KOPT-K1 (cell line): ENCODE measurements around the gene ACSBG1.

Source experiments
- H3K27ac ChIP-seq: fragments of 200-600 bp; sonication (generic); 2 replicates; pipeline ENCODE4 v1.5.1; 2016; ENCODE audit warnings: antibody characterized with exemption, mild to moderate bottlenecking, low read depth, low read length; ENCODE audit not compliant: poor library complexity, severe bottlenecking
- H3K36me3 ChIP-seq: fragments of 200-600 bp; sonication (generic); 2 replicates; pipeline ENCODE4 v1.5.1; 2017; ENCODE audit warnings: antibody characterized with exemption, mild to moderate bottlenecking, low read length, moderate library complexity; ENCODE audit not compliant: insufficient read depth
- H3K9me3 ChIP-seq: fragments of 200-600 bp; sonication (generic); 2 replicates; pipeline ENCODE4 v1.5.1; 2017; ENCODE audit warnings: antibody characterized with exemption, low read length, mild to moderate bottlenecking; ENCODE audit not compliant: insufficient read depth, poor library complexity, severe bottlenecking

ACSBG1 gene

GRCh38 chr15:78216276-78217104 lies 17.9 kb downstream of the ACSBG1 start:
- H3K27ac ChIP-seq: no peak overlapping the region
- no peaks in the 10 kb centered on the region for H3K9me3 ChIP-seq
- H3K36me3 ChIP-seq: no peaks in the 10 kb centered on the region

- Histone ChIP-seq H3K9me3 (no peaks in the 10 kb centered on the region), H3K27ac (no peak overlapping the region), H3K36me3 (no peaks in the 10 kb centered on the region)
Measured at GRCh38 chr15:78213956-78214355, 20.4 kb downstream of the ACSBG1 start.

GRCh38 chr15:78213425-78213750 lies 21.0 kb downstream of the ACSBG1 start:
- Histone ChIP-seq H3K36me3 (no peaks in the 10 kb centered on the region), H3K27ac (no peak overlapping the region)

GRCh38 chr15:78212546-78213424 lies 21.6 kb downstream of the ACSBG1 start:
- no peaks in the 10 kb centered on the region for H3K36me3 ChIP-seq
- no peaks in the 10 kb centered on the region for H3K9me3 ChIP-seq
- H3K27ac ChIP-seq: no peak overlapping the region

More at GRCh38 chr15:78213425-78213750, 21.0 kb downstream of the ACSBG1 start:
- no peaks in the 10 kb centered on the region for H3K9me3 ChIP-seq

GRCh38 chr15:78212008-78212407 lies 22.4 kb downstream of the ACSBG1 start:
- Histone ChIP-seq H3K36me3 (no peaks in the 10 kb centered on the region), H3K9me3 (no peaks in the 10 kb centered on the region), H3K27ac (no peak overlapping the region)

GRCh38 chr15:78211189-78211921 lies 23.0 kb downstream of the ACSBG1 start:
- H3K27ac ChIP-seq: no peak overlapping the region
- H3K36me3 ChIP-seq: no peaks in the 10 kb centered on the region
- no peaks in the 10 kb centered on the region for H3K9me3 ChIP-seq

GRCh38 chr15:78210349-78210717 lies 24.0 kb downstream of the ACSBG1 start:
- Histone ChIP-seq H3K36me3 (no peaks in the 10 kb centered on the region), H3K27ac (no peak overlapping the region), H3K9me3 (no peaks in the 10 kb centered on the region)

- Histone ChIP-seq H3K9me3 (no peaks in the 10 kb centered on the region), H3K36me3 (no peaks in the 10 kb centered on the region), H3K27ac (no peak overlapping the region)
Measured at GRCh38 chr15:78209646-78210348, 24.6 kb downstream of the ACSBG1 start.

- Histone ChIP-seq H3K9me3 (no peaks in the 10 kb centered on the region), H3K27ac (no peak overlapping the region), H3K36me3 (no peaks in the 10 kb centered on the region)
Measured at GRCh38 chr15:78208887-78209645, 25.3 kb downstream of the ACSBG1 start.

GRCh38 chr15:78208341-78208844 lies 26.0 kb downstream of the ACSBG1 start:
- H3K36me3 ChIP-seq: no peaks in the 10 kb centered on the region
- H3K27ac ChIP-seq: no peak overlapping the region
- no peaks in the 10 kb centered on the region for H3K9me3 ChIP-seq

GRCh38 chr15:78207641-78208340 lies 26.6 kb downstream of the ACSBG1 start:
- no peak overlapping the region for H3K27ac ChIP-seq

GRCh38 chr15:78207110-78207458 lies 27.3 kb downstream of the ACSBG1 start:
- H3K27ac ChIP-seq: no peak overlapping the region
- no peaks in the 10 kb centered on the region for H3K9me3 ChIP-seq
- H3K36me3 ChIP-seq: no peaks in the 10 kb centered on the region

More at GRCh38 chr15:78207641-78208340, 26.6 kb downstream of the ACSBG1 start:
- Histone ChIP-seq H3K36me3 (no peaks in the 10 kb centered on the region), H3K9me3 (no peaks in the 10 kb centered on the region)

GRCh38 chr15:78206326-78207109 lies 27.8 kb downstream of the ACSBG1 start:
- no peaks in the 10 kb centered on the region for H3K9me3 ChIP-seq
- no peak overlapping the region for H3K27ac ChIP-seq
- H3K36me3 ChIP-seq: no peaks in the 10 kb centered on the region
